ENCODE measurements around the gene TRPT1. TPM values are rescaled to one million over a fixed set of nuclear protein-coding genes. Genes with fewer than 3 reads are reported as not detected.

The TRPT1 gene
- total RNA-seq: 10 to 100 TPM; 33.7 to 41.5 TPM

DNA sequence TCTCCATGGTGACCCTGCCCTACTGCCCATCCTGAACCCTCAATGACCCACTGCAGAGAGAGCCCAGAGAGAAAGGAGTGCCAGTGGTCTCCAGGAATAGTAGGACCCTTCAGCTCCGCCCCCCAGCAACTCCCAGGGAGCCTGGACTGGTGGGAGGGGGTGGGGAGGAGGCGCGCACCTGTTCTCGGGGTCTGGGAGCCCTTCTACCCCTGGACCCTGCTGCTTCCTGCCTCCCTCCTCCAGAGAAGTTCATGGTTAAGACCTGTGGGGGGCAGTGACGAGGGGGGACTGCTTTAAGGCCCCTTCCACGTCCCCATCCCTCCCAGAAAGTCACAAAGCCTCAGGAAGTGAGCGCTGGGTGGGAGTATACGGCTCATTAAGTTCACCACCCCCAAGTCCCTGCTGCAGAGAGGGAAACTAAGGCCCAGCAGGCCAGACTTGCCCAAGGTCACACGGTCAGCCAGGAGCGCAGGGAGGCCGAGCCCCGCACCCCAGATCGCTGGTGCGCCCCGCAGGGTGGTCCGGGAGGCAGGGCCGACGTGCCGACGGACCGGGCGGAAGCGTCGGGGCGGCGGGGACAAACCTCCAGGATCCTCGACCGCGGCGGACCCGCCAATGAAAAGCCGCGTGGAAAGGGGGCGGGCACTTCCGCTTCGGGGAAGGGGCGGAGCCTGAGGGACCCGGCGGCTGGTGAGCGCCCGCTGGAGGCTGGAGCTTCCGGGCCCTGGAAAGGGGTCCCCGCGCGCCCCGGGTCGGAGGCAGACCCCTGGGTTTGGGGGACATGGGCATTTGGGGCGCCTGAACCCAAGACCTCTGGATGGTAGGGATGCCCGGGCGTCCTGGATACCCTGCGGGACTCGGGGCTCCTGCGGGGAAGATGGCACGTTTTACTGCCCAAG lies at the start of gene TRPT1, which contains the start of gene NUDT22:
Gene TRPT1, minus strand, starts transcription at position 579 of the 899 bp plus-strand sequence. Its CDS starts 326 bp downstream, at position 253.
Gene NUDT22, plus strand, starts transcription at position 667 of the 899 bp plus-strand sequence. CDS start 379 bp downstream, outside the sequence.
- Mint-ChIP-seq H3K4me1 (ENCODE audit: low read depth) (peaks cover 30% of the 10 kb centered on the region), H3K4me3 (peak within 1 kb of the TSS; percentile 89), H3K27me3 (no peaks in the 10 kb centered on the region), H3K36me3 (ENCODE audit: low read depth) (peaks cover 12% of the 10 kb centered on the region), H3K27ac (peak within 1 kb of the TSS; percentile 87), H3K9me3 (no peaks in the 10 kb centered on the region)
- TF ChIP-seq, protein P1, sequence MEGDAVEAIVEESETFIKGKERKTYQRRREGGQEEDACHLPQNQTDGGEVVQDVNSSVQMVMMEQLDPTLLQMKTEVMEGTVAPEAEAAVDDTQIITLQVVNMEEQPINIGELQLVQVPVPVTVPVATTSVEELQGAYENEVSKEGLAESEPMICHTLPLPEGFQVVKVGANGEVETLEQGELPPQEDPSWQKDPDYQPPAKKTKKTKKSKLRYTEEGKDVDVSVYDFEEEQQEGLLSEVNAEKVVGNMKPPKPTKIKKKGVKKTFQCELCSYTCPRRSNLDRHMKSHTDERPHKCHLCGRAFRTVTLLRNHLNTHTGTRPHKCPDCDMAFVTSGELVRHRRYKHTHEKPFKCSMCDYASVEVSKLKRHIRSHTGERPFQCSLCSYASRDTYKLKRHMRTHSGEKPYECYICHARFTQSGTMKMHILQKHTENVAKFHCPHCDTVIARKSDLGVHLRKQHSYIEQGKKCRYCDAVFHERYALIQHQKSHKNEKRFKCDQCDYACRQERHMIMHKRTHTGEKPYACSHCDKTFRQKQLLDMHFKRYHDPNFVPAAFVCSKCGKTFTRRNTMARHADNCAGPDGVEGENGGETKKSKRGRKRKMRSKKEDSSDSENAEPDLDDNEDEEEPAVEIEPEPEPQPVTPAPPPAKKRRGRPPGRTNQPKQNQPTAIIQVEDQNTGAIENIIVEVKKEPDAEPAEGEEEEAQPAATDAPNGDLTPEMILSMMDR (IDR thresholded peaks at IDR 0.05): peak; percentile 42
- ATAC-seq: peak; percentile 71
- ChIA-PET CTCF (interaction anchor here (1.0 to 5.3 kb wide), 11 partner anchors 9 to 79 kb away, joined by 3 to 45 read pairs (median 7); partner anchors contain the start of genes CATSPERZ, FERMT3 and PLCB3), POLR2A (interaction anchor here (0.7 to 6.0 kb wide), 11 partner anchors 9 to 78 kb away, joined by 3 to 151 read pairs (median 5); partner anchors contain the start of genes BAD, FERMT3, FKBP2 and STIP1)
- peak; percentile 94 for DNase-seq
- intact Hi-C loops (cut with micrococcal nuclease): no loop called here

GRCh38 chr11:64275031-64275800 lies 49.2 kb upstream of the TRPT1 start:
- Mint-ChIP-seq H3K9me3 (no peaks in the 10 kb centered on the region), H3K4me1 (ENCODE audit: low read depth) (peaks cover 6% of the 10 kb centered on the region), H3K27ac (no peak overlapping the region), H3K36me3 (ENCODE audit: low read depth) (no peaks in the 10 kb centered on the region), H3K27me3 (no peaks in the 10 kb centered on the region), H3K4me3 (no peak overlapping the region)
- DNase-seq (no peak), ATAC-seq (no peak)
- intact Hi-C loops (cut with micrococcal nuclease): no loop called here
- TF ChIP-seq, protein P1 (IDR thresholded peaks at IDR 0.05): no peak
- CTCF ChIA-PET: interaction anchor here (0.8 to 2.3 kb wide), 3 partner anchors 26 to 29 kb away, joined by 3 to 10 read pairs (median 4); partner anchors contain the start of gene CATSPERZ
- POLR2A ChIA-PET: interaction anchor here (0.7 to 1.0 kb wide), 3 partner anchors 8 to 78 kb away, joined by 3 to 4 read pairs (median 3); partner anchors contain the start of gene DNAJC4

- peak; percentile 73 for ATAC-seq
- Mint-ChIP-seq H3K27ac (peak overlapping the region; percentile 95), H3K27me3 (no peaks in the 10 kb centered on the region), H3K9me3 (no peaks in the 10 kb centered on the region), H3K36me3 (ENCODE audit: low read depth) (peaks cover 8% of the 10 kb centered on the region), H3K4me3 (peak overlapping the region; percentile 96), H3K4me1 (ENCODE audit: low read depth) (peaks cover 21% of the 10 kb centered on the region)
- ChIA-PET CTCF (interaction anchor here (0.7 to 6.1 kb wide), 8 partner anchors 18 to 65 kb away, joined by 3 to 77 read pairs (median 7); partner anchors contain the start of genes ESRRA, FERMT3, PLCB3 and PRDX5), POLR2A (interaction anchor here (0.6 to 6.6 kb wide), 17 partner anchors 10 to 84 kb away, joined by 3 to 132 read pairs (median 6); partner anchors contain the start of genes BAD, ESRRA, FERMT3 and FKBP2)
- intact Hi-C loops (cut with micrococcal nuclease): no loop called here
- DNase-seq: peak; percentile 98
- TF ChIP-seq, protein P1 (IDR thresholded peaks at IDR 0.05): no peak
Observed at GRCh38 chr11:64269540-64270220, 43.7 kb upstream of the TRPT1 start.

DNA sequence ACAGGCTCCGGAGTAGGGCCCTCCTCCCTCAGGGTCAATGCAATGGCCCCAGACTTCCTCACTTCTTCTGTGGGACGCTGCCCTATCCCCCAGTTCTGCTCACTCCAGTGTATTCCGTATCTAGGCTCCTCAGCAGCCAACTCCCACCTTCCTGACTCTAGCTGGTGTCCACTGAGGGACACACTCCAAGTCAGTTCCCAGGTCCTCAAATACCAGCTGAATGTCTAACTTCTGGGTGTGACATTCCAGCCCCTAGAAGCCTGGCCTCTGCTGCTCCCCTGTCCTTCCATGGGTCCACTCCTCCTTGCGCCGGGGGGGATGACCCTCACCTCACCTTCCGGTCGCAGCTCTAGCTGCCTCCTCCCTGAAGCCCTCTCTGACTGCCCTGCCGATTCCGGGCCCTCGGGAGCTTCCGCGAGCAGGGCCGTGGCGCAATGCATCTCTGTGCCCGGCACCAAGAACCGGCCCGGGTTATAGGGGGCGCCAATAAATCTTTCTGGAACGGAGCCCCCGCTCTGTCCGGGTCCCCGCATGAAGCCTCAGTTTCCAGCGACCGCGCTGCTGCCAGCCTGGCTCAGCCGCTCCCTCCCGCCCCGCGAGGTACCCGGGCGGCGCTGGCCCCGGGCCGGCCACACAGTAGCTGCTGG lies 43.0 kb upstream of the TRPT1 start:
- intact Hi-C loops (cut with micrococcal nuclease): no loop called here
- ChIA-PET CTCF (interaction anchor here (1.2 to 6.1 kb wide), 7 partner anchors 17 to 86 kb away, joined by 3 to 77 read pairs (median 10); partner anchors contain the start of genes ESRRA, FERMT3 and PLCB3), POLR2A (interaction anchor here (0.6 to 6.6 kb wide), 14 partner anchors 10 to 84 kb away, joined by 3 to 132 read pairs (median 8); partner anchors contain the start of genes BAD, ESRRA, FERMT3 and GPR137)
- peaks cover 8% of the 10 kb centered on the region for H3K36me3 Mint-ChIP-seq (ENCODE audit: low read depth)
- ATAC-seq (peak; percentile 22), DNase-seq (peak; percentile 76)
- peak overlapping the region; percentile 95 for H3K27ac Mint-ChIP-seq
- H3K27me3 Mint-ChIP-seq: no peaks in the 10 kb centered on the region
- H3K4me3 Mint-ChIP-seq: peak overlapping the region; percentile 96
- peaks cover 21% of the 10 kb centered on the region for H3K4me1 Mint-ChIP-seq (ENCODE audit: low read depth)
- H3K9me3 Mint-ChIP-seq: no peaks in the 10 kb centered on the region
- TF ChIP-seq, protein P1 (IDR thresholded peaks at IDR 0.05): no peak

Measured in activated CD8-positive, alpha-beta T cell treated with anti-CD3 and anti-CD28 coated beads for 36 hours (primary cell).